Measurements from ENCODE around the gene ANKMY2. TPM values are rescaled to one million over a fixed set of nuclear protein-coding genes. Genes with fewer than 3 reads are reported as not detected.

Gene ANKMY2
- total RNA-seq, 3 donors from 2014 or later = 19.5 to 25.8 (median 22.8) TPM

DNA sequence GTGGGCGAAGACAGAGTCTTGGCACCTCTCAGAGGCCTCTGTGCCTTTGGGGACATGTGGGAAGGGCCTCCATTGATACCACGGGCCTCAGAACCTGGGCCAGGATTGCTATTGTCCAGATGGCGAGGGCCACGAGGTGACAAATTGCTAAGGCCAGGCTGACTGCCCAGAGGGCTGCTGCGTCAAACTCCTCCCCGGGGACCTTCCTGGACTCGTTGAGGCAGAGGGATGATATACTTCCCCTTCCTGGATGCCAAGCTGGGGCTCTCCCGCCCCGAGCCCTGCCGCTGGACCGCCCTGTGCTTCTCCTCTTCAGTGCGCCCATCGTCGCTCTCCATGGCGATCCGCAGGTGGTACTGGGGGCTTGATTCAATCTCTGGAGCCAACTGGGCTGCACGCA is 60.0 kb downstream of the ANKMY2 start:
- Histone ChIP-seq H3K36me3 (ENCODE audit: low read depth) (no peaks in the 10 kb centered on the region), H3K9me3 (no peaks in the 10 kb centered on the region), H3K4me1 (ENCODE audit: low read depth) (no peaks in the 10 kb centered on the region), H3K4me3 (no peak overlapping the region)
- no peak for DNase-seq
- intact Hi-C loops (cut with DNase I, micrococcal nuclease) = no loop called here
- ATAC-seq = no peak
- TF ChIP-seq, protein P1, sequence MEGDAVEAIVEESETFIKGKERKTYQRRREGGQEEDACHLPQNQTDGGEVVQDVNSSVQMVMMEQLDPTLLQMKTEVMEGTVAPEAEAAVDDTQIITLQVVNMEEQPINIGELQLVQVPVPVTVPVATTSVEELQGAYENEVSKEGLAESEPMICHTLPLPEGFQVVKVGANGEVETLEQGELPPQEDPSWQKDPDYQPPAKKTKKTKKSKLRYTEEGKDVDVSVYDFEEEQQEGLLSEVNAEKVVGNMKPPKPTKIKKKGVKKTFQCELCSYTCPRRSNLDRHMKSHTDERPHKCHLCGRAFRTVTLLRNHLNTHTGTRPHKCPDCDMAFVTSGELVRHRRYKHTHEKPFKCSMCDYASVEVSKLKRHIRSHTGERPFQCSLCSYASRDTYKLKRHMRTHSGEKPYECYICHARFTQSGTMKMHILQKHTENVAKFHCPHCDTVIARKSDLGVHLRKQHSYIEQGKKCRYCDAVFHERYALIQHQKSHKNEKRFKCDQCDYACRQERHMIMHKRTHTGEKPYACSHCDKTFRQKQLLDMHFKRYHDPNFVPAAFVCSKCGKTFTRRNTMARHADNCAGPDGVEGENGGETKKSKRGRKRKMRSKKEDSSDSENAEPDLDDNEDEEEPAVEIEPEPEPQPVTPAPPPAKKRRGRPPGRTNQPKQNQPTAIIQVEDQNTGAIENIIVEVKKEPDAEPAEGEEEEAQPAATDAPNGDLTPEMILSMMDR (IDR thresholded peaks at IDR 0.05) = no peak

DNA sequence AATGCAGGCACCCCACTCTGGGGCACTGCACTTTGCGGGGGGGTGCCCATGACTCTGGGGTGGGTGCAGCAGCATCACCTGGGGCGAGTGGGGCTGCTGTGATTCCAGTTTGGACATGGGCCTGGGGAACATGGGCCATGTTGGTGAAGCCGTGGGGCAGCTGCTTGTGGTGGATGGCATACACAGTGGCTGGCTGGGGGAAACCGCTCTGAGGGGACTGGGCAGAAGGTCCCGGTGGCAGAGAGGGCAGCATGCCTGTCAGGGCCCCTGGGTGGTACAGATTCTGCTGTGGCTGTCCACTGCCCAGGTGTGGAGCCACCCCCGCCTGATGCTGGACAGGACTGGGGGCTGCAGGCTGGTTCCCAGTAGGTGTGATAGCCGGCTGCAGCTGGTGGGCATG is 61.7 kb downstream of the ANKMY2 start:
- Histone ChIP-seq H3K9me3 (no peaks in the 10 kb centered on the region), H3K36me3 (ENCODE audit: low read depth) (no peaks in the 10 kb centered on the region)
- ATAC-seq = no peak

DNA sequence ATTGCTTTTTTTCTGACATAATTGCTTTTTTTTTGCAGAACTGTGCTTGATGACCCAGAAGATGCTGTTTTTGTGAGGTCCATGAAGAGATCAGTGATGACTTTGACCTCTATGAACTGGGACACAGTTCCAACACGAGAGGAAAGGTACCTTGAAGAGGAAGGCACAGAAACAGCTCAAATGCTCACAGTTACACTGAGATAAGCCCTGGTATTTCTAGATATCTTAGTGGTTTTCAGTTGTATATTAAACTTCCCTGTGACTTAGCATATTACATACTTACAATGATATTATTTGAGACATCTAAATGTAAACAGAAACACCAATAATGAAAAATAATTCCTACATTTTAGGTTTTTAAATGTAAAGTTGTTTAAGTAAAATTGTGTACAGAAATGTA is 64.3 kb downstream of the ANKMY2 start:
- Histone ChIP-seq H3K9me3 (no peaks in the 10 kb centered on the region), H3K4me1 (ENCODE audit: low read depth) (no peaks in the 10 kb centered on the region), H3K4me3 (no peak overlapping the region), H3K36me3 (ENCODE audit: low read depth) (no peaks in the 10 kb centered on the region)
- no peak for DNase-seq
- TF ChIP-seq, protein P1 (IDR thresholded peaks at IDR 0.05) = no peak
- no peak for ATAC-seq
- intact Hi-C loops (cut with DNase I, micrococcal nuclease) = no loop called here

More for the DNA sequence above, 61.7 kb downstream of the ANKMY2 start:
- H3K4me3 ChIP-seq = no peak overlapping the region
- DNase-seq = no peak
- TF ChIP-seq, protein P1 (IDR thresholded peaks at IDR 0.05) = no peak
- intact Hi-C loops (cut with DNase I, micrococcal nuclease) = no loop called here
- no peaks in the 10 kb centered on the region for H3K4me1 ChIP-seq (ENCODE audit: low read depth)

DNA sequence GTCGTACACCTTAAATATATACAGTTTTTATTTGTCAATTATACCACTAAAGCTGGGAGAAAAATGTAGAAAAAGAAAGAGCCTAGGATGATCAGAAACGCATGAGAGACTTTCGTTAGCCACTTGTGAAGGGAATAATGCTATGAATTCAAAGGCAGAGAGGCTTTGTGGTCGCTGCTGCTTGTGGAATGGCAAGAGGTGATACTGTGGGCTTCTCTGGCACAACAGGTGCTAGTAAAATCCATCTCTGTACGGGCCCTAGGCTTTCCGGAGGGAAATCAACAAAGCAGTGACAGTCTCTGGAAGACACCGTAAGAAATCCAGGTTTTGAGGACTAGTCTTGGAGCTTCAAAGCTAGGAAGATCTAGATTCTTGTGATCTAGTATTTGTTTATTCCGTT is 66.3 kb downstream of the ANKMY2 start:
- no peaks in the 10 kb centered on the region for H3K9me3 ChIP-seq
- intact Hi-C loops (cut with DNase I, micrococcal nuclease) = no loop called here
- no peak for DNase-seq
- no peak for ATAC-seq
- H3K4me3 ChIP-seq = no peak overlapping the region
- TF ChIP-seq, protein P1 (IDR thresholded peaks at IDR 0.05) = no peak
- no peaks in the 10 kb centered on the region for H3K36me3 ChIP-seq (ENCODE audit: low read depth)
- H3K4me1 ChIP-seq (ENCODE audit: low read depth) = no peaks in the 10 kb centered on the region

DNA sequence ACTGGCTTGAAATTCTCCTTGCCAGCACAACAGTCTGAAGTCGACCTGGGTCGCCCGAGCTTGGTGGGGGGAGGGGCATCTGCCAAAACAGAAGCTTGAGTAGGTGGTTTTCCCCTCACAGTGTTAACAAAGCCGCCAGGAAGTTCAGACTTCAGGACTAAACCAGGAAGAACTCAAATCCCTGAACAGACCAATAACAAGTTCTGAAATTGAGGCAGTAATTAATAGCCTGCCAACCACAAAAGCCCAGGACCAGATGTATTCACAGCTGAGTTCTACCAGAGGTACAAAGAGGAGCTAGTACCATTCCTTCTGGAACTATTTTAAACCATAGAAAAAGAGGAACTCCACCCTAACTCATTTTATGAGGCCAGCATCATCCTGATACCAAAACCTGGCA is 73.6 kb downstream of the ANKMY2 start:
- Histone ChIP-seq H3K9me3 (no peaks in the 10 kb centered on the region), H3K4me3 (no peak overlapping the region), H3K36me3 (ENCODE audit: low read depth) (no peaks in the 10 kb centered on the region), H3K4me1 (ENCODE audit: low read depth) (no peaks in the 10 kb centered on the region)
- no peak for DNase-seq
- intact Hi-C loops (cut with DNase I, micrococcal nuclease) = no loop called here
- no peak for ATAC-seq
- TF ChIP-seq, protein P1 (IDR thresholded peaks at IDR 0.05) = no peak

DNA sequence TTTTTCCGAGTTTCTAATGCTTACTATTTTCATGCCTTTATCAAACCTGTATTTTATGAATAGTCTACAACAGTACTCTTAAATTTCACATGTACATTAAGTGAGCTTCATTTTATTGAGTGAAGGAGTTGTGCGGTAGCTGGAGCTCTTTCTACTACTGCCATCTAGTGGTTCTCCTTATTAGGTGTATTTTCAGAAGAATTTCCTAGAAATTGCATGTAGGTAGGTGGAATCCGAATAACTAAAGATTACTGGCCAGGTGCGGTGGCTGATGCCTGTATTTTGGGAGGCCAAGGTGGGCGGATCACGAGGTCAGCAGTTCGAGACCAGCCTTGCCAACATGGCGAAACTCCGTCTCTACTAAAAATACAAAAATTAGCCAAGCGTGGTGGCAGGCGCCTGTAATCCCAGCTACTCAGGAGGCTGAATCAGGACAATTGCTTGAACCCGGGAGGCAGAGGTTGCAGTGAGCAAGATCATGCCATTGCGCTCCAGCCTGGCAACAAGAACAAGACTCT is 80.6 kb downstream of the ANKMY2 start:
- peak; percentile 82 for ATAC-seq
- DNase-seq = peak in 1 of 3 donors; percentile 9
- no peak overlapping the region for H3K4me3 ChIP-seq
- H3K4me1 ChIP-seq (ENCODE audit: low read depth) = no peaks in the 10 kb centered on the region
- no peaks in the 10 kb centered on the region for H3K36me3 ChIP-seq (ENCODE audit: low read depth)
- H3K9me3 ChIP-seq = no peaks in the 10 kb centered on the region
- TF ChIP-seq, protein P1 (IDR thresholded peaks at IDR 0.05) = peak; percentile 58
- intact Hi-C loops (cut with DNase I, micrococcal nuclease) = loop anchor here (5.0 to 10.0 kb wide), 3 partner anchors 133 to 490 kb away; no protein-coding TSS in a partner anchor
